ENCODE results near the gene SERTAD4.
A peak's percentile ranks its signal among the peaks of the same experiment; 100 is the strongest.

GRCh38 chr1:210222340-210223006 lies 10.1 kb upstream of the SERTAD4 start:
- TF ChIP-seq CTCF (IDR thresholded peaks at IDR 0.05): no peak
- TF ChIP-seq POLR2AphosphoS5 (IDR thresholded peaks at IDR 0.05): peak in 1 of 4 donors; percentile 55
- no peak for TF ChIP-seq POLR2A (IDR thresholded peaks at IDR 0.05)
